ENCODE measurements around the gene SLC27A5. TPM values are rescaled to one million over a fixed set of nuclear protein-coding genes. Genes with fewer than 3 reads are reported as not detected.

Gene SLC27A5
- total and polyA plus RNA-seq, 2 donors: 20.9 to 24.5 TPM

DNA sequence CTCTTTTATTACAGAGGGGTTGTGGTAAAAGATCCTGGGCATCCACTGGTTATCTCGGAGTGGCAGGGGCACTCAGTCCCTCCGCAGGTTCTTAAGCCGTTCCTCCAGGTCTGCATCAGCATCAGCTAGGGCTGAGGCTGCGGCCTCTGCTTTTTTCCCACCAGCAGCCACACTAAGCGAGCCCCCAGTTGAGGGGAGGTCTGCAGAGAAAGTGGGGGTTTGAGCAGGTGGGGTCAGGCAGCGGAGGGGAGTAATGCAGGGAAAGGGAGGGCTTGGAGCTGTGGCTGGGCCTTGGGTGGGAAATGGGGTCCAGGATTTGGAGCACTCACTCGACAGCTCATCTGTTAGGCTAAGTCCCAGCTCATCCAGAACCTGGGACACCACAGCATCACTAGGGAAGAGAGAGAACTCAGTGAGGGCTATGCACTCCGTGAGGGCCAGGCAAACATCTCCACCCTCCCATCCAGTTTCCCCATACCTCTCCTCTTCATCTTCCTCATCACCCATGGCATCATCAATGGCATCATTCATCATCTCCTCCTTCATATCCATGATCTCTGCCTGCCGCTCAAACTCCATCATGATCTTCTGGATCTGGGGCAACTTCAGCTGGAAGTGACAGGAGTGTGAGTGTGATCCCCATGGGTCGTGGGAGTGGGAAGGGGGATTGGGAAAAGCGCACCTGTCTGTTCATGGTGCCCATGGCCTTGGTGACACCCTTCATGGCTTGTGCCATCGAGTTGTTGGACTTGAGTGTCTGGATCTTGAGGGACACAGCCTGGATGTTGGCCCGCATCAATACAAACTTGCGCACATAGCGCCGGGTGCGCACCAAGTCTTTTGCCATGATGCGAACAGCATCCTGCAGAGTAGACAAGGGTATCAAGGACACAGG, 40.0 kb upstream of the SLC27A5 start:
- no peak for DNase-seq (ENCODE audit: low read depth in 6 of 9, low spot score in 9 of 9)
- peaks cover 16 to 28% of the 10 kb centered on the region in 2 donors for H3K4me1 ChIP-seq (ENCODE audit: control insufficient read depth in 2 of 2, insufficient read depth in 2 of 2, low read length in 2 of 2)
- H3K36me3 ChIP-seq (ENCODE audit: control insufficient read depth in 2 of 2, insufficient read depth in 2 of 2, low read length in 1 of 2): peaks cover 71 to 83% of the 10 kb centered on the region in 2 donors
- H3K9me3 ChIP-seq (ENCODE audit: control insufficient read depth in 2 of 2, insufficient read depth in 1 of 2, low read length in 1 of 2): no peaks in the 10 kb centered on the region
- no peaks in the 10 kb centered on the region for H3K27me3 ChIP-seq (ENCODE audit: control insufficient read depth in 2 of 2, insufficient read depth in 1 of 2, low read length in 1 of 2)
- H3K4me3 ChIP-seq (ENCODE audit: low read length in 2 of 2): no peak overlapping the region
- no peak overlapping the region for H3K27ac ChIP-seq (ENCODE audit: low read depth in 1 of 2, low read length in 1 of 2)
- 98% methylated on average over 18 of the region's 18 CpGs for WGBS

DNA sequence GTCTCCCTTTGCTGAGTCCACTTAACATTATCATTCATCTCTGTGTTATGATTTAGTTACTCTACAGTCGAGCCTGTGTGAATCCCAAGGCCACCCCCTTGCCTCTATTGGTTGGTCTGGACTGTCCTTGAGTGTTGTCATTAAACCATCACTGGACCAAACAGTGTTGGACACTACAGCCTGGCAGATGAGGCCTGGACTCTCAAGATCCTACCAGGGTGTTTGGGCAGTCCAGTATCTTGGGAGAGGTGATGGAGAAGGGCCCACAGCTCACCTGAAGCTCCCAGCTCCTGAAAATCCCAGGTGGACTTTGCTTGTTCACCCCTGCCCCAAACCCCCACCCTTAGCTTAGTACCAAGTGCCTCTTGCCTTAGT, 39.3 kb upstream of the SLC27A5 start:
- Histone ChIP-seq H3K27ac (ENCODE audit: low read depth in 1 of 2, low read length in 1 of 2) (no peak overlapping the region), H3K27me3 (ENCODE audit: control insufficient read depth in 2 of 2, insufficient read depth in 1 of 2, low read length in 1 of 2) (no peaks in the 10 kb centered on the region), H3K9me3 (ENCODE audit: control insufficient read depth in 2 of 2, insufficient read depth in 1 of 2, low read length in 1 of 2) (no peaks in the 10 kb centered on the region), H3K4me3 (ENCODE audit: low read length in 2 of 2) (no peak overlapping the region), H3K4me1 (ENCODE audit: control insufficient read depth in 2 of 2, insufficient read depth in 2 of 2, low read length in 2 of 2) (peaks cover 20 to 31% of the 10 kb centered on the region in 2 donors), H3K36me3 (ENCODE audit: control insufficient read depth in 2 of 2, insufficient read depth in 2 of 2, low read length in 1 of 2) (peaks cover 66 to 83% of the 10 kb centered on the region in 2 donors)
- WGBS: 88% methylated on average over 1 of the region's 1 CpG
- DNase-seq (ENCODE audit: low read depth in 6 of 9, low spot score in 9 of 9): no peak

DNA sequence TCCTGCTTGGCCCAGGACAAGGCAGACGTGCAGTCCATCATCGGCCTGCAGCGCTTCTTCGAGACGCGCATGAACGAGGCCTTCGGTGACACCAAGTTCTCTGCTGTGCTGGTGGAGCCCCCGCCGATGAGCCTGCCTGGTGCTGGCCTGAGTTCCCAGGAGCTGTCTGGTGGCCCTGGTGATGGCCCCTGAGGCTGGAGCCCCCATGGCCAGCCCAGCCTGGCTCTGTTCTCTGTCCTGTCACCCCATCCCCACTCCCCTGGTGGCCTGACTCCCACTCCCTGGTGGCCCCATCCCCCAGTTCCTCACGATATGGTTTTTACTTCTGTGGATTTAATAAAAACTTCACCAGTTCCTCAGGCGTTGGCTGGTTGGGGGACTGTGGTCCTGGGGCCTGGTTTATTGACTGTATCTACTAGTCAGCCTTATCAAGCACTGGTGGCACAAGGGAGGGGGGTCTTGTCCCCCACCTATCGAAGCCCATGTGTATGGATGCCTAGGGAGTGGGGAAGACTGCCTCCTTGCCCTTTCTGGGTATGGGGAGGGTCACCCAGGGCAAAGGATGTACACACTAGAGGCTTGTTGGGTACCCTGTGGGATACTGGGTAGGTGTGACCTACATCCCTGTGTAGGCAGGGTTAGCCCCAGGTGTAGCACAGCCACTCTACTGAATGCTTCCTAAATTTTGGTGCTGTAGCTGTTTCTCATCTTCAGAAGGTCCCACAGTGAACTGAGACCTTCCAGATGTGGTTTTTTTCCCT, 38.8 kb upstream of the SLC27A5 start:
- 97% methylated on average over 13 of the region's 13 CpGs for WGBS
- Histone ChIP-seq H3K9me3 (ENCODE audit: control insufficient read depth in 2 of 2, insufficient read depth in 1 of 2, low read length in 1 of 2) (no peaks in the 10 kb centered on the region), H3K4me1 (ENCODE audit: control insufficient read depth in 2 of 2, insufficient read depth in 2 of 2, low read length in 2 of 2) (peaks cover 26 to 35% of the 10 kb centered on the region in 2 donors), H3K27ac (ENCODE audit: low read depth in 1 of 2, low read length in 1 of 2) (no peak overlapping the region), H3K27me3 (ENCODE audit: control insufficient read depth in 2 of 2, insufficient read depth in 1 of 2, low read length in 1 of 2) (no peaks in the 10 kb centered on the region), H3K4me3 (ENCODE audit: low read length in 2 of 2) (no peak overlapping the region), H3K36me3 (ENCODE audit: control insufficient read depth in 2 of 2, insufficient read depth in 2 of 2, low read length in 1 of 2) (peaks cover 68 to 85% of the 10 kb centered on the region in 2 donors)
- DNase-seq (ENCODE audit: low read depth in 6 of 9, low spot score in 9 of 9): no peak

DNA sequence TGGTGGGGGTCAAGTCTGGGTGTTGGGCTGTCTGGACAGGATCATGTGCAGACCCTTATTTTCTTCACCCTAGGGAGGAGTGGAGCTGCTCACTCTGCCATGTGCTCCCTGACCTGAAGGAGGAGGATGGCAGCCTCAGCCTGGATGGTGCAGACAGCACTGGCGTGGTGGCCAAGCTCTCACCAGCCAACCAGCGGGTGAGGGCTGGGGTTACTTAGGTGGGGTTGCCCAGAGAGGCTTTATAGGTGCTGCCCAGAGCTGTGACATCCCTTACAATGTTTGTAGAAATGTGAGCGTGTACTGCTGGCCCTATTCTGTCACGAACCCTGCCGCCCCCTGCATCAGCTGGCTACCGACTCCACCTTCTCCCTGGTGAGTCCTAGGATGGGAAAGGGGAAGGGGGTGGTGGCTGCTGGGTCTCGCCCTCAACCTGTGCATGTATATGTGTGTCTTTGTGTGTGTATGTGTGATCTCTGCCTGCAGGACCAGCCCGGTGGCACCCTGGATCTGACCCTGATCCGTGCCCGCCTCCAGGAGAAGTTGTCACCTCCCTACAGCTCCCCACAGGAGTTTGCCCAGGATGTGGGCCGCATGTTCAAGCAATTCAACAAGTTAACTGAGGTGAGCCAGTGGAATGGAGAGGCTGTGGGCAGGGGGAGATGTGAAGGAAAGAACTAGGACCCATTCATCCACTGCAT, 38.0 kb upstream of the SLC27A5 start:
- peaks cover 0 to 3% of the 10 kb centered on the region in 2 donors for H3K9me3 ChIP-seq (ENCODE audit: control insufficient read depth in 2 of 2, insufficient read depth in 1 of 2, low read length in 1 of 2)
- no peak overlapping the region for H3K27ac ChIP-seq (ENCODE audit: low read depth in 1 of 2, low read length in 1 of 2)
- peaks cover 22 to 33% of the 10 kb centered on the region in 2 donors for H3K4me1 ChIP-seq (ENCODE audit: control insufficient read depth in 2 of 2, insufficient read depth in 2 of 2, low read length in 2 of 2)
- no peaks in the 10 kb centered on the region for H3K27me3 ChIP-seq (ENCODE audit: control insufficient read depth in 2 of 2, insufficient read depth in 1 of 2, low read length in 1 of 2)
- peaks cover 68 to 85% of the 10 kb centered on the region in 2 donors for H3K36me3 ChIP-seq (ENCODE audit: control insufficient read depth in 2 of 2, insufficient read depth in 2 of 2, low read length in 1 of 2)
- no peak overlapping the region for H3K4me3 ChIP-seq (ENCODE audit: low read length in 2 of 2)
- WGBS: 96% methylated on average over 11 of the region's 11 CpGs
- DNase-seq (ENCODE audit: low read depth in 6 of 9, low spot score in 9 of 9): no peak

DNA sequence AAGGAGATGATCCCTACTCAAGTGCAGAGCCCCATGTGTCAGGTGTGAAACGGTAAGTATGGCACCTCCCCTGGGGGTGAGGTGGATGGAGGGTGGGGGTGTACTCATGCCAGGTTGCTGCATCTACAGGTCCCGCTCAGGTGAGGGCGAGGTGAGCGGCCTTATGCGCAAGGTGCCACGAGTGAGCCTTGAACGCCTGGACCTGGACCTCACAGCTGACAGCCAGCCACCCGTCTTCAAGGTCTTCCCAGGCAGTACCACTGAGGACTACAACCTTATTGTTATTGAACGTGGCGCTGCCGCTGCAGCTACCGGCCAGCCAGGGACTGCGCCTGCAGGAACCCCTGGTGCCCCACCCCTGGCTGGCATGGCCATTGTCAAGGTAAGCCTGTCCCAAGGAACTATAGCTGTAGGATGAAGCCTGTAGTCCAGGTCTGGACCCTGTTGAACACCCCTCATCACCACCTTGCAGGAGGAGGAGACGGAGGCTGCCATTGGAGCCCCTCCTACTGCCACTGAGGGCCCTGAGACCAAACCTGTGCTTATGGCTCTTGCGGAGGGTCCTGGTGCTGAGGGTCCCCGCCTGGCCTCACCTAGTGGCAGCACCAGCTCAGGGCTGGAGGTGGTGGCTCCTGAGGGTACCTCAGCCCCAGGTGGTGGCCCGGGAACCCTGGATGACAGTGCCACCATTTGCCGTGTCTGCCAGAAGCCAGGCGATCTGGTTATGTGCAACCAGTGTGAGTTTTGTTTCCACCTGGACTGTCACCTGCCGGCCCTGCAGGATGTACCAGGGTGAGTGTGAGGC, 37.3 kb upstream of the SLC27A5 start:
- peaks cover 0 to 3% of the 10 kb centered on the region in 2 donors for H3K9me3 ChIP-seq (ENCODE audit: control insufficient read depth in 2 of 2, insufficient read depth in 1 of 2, low read length in 1 of 2)
- no peak overlapping the region for H3K4me3 ChIP-seq (ENCODE audit: low read length in 2 of 2)
- H3K4me1 ChIP-seq (ENCODE audit: control insufficient read depth in 2 of 2, insufficient read depth in 2 of 2, low read length in 2 of 2): peaks cover 17 to 26% of the 10 kb centered on the region in 2 donors
- DNase-seq (ENCODE audit: low read depth in 6 of 9, low spot score in 9 of 9): no peak
- WGBS: 98% methylated on average over 20 of the region's 20 CpGs
- H3K36me3 ChIP-seq (ENCODE audit: control insufficient read depth in 2 of 2, insufficient read depth in 2 of 2, low read length in 1 of 2): peaks cover 68 to 85% of the 10 kb centered on the region in 2 donors
- no peak overlapping the region for H3K27ac ChIP-seq (ENCODE audit: low read depth in 1 of 2, low read length in 1 of 2)
- H3K27me3 ChIP-seq (ENCODE audit: control insufficient read depth in 2 of 2, insufficient read depth in 1 of 2, low read length in 1 of 2): no peaks in the 10 kb centered on the region

DNA sequence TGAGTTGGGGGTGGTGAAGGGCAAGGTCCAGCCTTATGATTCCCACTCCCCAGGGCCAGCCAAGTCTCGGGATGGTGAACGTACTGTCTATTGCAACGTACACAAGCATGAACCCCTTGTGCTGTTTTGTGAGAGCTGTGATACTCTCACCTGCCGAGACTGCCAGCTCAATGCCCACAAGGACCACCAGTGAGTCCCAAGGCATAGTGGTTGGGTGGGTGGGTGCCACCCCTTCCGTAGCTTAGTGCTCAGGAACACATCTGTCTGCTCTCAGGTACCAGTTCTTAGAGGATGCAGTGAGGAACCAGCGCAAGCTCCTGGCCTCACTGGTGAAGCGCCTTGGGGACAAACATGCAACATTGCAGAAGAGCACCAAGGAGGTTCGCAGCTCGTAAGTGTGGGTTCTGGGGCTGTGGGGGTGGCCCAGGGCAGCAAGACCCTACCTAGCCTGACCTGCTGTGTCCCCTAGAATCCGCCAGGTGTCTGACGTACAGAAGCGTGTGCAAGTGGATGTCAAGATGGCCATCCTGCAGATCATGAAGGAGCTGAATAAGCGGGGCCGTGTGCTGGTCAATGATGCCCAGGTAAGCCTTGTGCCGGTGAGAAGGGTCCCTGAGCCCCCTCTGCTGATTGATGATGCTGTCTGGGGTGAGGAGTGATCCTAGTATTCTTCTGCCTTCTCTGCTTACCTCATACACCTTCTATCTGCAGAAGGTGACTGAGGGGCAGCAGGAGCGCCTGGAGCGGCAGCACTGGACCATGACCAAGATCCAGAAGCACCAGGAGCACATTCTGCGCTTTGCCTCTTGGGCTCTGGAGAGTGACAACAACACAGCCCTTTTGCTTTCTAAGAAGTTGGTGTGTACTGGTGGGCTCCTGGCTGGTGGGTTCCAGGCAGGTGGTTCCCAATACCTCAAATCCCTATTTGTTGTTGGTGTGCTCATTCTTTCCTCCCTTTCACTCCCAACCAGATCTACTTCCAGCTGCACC, 35.8 kb upstream of the SLC27A5 start:
- peaks cover 0 to 3% of the 10 kb centered on the region in 2 donors for H3K9me3 ChIP-seq (ENCODE audit: control insufficient read depth in 2 of 2, insufficient read depth in 1 of 2, low read length in 1 of 2)
- WGBS: 96% methylated on average over 18 of the region's 18 CpGs
- H3K27ac ChIP-seq (ENCODE audit: low read depth in 1 of 2, low read length in 1 of 2): no peak overlapping the region
- DNase-seq (ENCODE audit: low read depth in 6 of 9, low spot score in 9 of 9): no peak
- peaks cover 0 to 1% of the 10 kb centered on the region in 2 donors for H3K27me3 ChIP-seq (ENCODE audit: control insufficient read depth in 2 of 2, insufficient read depth in 1 of 2, low read length in 1 of 2)
- peaks cover 12 to 27% of the 10 kb centered on the region in 2 donors for H3K4me1 ChIP-seq (ENCODE audit: control insufficient read depth in 2 of 2, insufficient read depth in 2 of 2, low read length in 2 of 2)
- H3K4me3 ChIP-seq (ENCODE audit: low read length in 2 of 2): no peak overlapping the region
- peaks cover 64 to 74% of the 10 kb centered on the region in 2 donors for H3K36me3 ChIP-seq (ENCODE audit: control insufficient read depth in 2 of 2, insufficient read depth in 2 of 2, low read length in 1 of 2)

DNA sequence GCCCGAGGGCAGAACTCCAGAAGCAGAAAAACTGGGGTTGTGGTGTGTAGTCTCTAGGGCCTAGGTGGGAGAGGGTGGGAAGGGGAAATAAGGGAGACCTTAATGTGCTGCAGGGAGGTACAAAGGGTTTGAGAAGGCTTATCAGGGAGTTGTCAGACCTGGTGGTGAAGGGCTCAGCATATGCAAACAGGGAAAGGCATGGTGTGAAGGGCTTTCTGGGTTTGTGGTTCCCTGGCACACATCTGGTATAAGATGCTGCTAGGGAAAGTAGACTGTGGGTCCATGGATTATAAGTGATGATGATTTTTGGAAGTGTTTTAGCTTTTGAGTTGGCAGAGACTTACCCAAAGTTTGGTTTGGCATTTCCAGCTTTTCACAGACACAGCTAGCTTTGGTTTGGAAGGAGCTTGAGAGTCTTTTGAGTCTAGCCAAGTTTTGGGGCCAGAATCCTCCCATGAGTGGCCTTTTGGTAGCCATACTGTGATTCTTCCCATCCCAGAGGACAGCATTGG, 34.3 kb upstream of the SLC27A5 start:
- Histone ChIP-seq H3K9me3 (ENCODE audit: control insufficient read depth in 2 of 2, insufficient read depth in 1 of 2, low read length in 1 of 2) (peaks cover 0 to 3% of the 10 kb centered on the region in 2 donors), H3K4me1 (ENCODE audit: control insufficient read depth in 2 of 2, insufficient read depth in 2 of 2, low read length in 2 of 2) (peaks cover 12 to 27% of the 10 kb centered on the region in 2 donors), H3K27me3 (ENCODE audit: control insufficient read depth in 2 of 2, insufficient read depth in 1 of 2, low read length in 1 of 2) (peaks cover 0 to 5% of the 10 kb centered on the region in 2 donors), H3K4me3 (ENCODE audit: low read length in 2 of 2) (peak overlapping the region; percentile 85 to 91), H3K36me3 (ENCODE audit: control insufficient read depth in 2 of 2, insufficient read depth in 2 of 2, low read length in 1 of 2) (peaks cover 49 to 59% of the 10 kb centered on the region in 2 donors), H3K27ac (ENCODE audit: low read depth in 1 of 2, low read length in 1 of 2) (no peak overlapping the region)
- WGBS: 26% methylated on average over 1 of the region's 1 CpG
- DNase-seq (ENCODE audit: low read depth in 6 of 9, low spot score in 9 of 9): no peak
